ENCODE measurements around the gene ADRM1.

ADRM1 gene

DNA sequence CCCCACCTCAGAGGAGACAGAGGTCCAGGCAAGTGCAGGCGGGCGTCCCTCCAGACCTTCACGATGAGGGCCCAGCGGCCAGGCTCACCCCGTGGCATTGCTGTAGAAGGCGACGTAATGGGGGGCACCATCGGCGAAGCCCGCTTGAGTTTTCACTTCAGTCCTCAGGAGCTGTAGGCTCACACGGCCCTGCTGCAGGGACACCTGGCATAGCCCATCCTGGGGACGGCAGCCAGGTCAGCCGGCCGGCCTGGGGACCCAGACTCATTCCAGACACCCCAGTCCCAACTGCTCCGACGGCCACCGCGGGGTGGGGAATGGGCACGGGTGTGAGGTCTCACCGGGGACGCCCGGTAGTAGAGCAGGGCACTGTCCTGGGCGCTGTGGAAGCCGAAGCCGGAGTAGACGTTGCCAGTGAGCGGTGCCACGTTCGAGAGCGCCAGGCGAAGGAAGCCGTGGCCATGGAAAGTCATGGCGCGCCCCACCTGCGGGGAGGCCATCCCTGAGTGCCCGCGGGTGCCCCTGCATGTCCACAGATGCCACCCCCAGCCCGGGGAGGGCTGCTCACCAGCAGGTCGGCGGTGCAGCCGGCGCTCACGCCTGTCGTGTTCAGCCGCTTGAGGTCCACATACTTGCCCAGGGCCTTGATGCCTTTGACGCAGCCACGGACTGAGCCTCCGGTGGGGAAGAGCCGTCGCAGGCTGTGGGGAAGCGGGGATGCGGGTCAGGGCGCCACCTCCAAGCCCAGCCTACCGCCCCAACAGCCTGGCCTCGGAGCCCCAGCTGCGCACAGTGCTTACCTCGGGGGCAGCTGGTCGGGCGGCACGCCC lies 9.2 kb downstream of the ADRM1 start:
- DNase-seq (ENCODE audit: low spot score) = no peak

DNA sequence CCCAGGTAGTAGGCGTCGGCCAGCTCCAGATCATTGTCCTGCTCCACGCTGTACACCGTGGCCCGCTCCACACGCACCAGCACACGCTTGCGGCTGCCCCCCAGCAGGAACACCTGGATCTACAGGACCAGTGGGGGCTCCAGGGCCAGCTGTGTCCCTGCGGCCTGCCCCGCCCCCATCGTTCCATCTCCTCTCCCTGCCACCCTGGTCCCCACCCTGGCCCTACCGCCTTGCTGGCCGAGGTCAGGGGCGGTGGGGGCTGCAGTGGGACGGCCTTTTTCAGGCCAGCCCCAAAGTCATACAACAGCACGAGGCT lies 9.8 kb downstream of the ADRM1 start:
- no peak for DNase-seq (ENCODE audit: low spot score)

DNA sequence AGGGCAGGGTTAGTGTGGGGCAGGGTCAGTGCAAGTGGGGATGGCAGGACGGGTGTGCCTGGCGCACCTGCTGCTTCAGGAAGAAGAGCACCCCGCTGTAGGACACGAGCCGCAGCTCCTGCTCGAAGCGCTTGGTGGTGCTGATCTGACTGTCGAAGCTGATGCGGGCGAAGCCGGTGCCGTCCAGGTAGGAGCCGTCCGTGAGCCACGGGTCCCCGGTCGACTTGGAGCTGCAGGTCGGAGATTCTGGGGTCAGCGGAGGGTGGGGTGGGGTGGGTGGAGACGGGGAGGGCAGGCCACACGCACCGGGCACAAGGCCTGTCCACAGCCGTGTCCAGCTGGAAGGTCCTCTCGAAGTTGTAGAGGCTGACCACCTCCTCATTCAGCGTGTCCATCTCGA lies 10.2 kb downstream of the ADRM1 start:
- DNase-seq (ENCODE audit: low spot score) = no peak

DNA sequence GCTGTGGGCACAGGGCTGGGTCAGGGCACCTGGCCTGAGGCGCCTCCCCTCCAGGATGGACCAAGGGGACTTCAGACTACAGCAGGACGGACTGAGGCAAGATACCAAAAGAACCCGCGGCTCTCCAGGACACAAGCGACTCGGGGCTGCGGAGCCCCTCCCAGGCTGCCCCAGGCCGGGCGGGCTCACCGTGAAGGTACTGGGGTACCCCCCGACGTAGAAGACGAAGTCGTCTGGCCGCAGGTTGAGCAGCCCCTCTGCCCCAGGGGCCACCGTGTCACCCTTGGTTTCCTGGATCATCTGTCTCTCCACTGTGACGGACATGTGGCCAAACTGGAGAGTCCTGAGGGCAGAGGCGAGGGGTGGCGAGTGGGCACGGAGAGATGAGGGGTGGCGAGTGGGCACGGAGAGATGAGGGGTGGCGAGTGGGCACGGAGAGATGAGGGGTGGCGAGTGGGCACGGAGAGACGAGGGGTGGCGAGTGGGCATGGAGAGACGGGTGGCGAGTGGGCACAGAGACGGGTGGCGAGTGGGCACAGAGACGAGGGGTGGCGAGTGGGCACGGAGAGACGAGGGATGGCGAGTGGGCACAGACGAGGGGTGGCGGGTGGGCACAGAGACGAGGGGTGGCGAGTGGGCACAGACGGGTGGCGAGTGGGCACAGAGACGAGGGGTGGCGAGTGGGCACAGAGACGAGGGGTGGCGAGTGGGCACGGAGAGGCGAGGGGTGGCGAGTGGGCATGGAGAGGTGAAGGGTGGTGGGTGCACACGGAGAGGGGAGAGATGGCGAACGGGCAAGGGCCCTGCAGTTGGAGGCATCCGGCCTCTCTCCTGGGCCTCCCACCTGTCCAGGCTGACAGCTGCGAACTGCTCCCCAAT lies 10.9 kb downstream of the ADRM1 start:
- no peak for DNase-seq (ENCODE audit: low spot score)

DNA sequence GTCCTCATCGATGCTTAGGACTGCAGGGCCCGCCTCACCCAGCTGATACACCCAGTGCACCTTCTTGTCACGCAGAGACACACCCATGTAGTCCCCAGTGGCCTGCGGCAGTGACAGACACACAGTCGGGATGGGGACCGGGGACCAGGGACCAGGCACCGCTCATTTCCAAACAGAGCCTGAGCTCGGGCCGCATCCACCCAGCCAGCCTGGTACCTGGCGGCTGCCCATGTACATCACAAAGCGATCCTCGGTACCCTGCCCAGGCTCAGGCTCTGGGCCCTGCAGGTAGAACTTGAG lies 11.5 kb downstream of the ADRM1 start:
- no peak for DNase-seq (ENCODE audit: low spot score)

DNA sequence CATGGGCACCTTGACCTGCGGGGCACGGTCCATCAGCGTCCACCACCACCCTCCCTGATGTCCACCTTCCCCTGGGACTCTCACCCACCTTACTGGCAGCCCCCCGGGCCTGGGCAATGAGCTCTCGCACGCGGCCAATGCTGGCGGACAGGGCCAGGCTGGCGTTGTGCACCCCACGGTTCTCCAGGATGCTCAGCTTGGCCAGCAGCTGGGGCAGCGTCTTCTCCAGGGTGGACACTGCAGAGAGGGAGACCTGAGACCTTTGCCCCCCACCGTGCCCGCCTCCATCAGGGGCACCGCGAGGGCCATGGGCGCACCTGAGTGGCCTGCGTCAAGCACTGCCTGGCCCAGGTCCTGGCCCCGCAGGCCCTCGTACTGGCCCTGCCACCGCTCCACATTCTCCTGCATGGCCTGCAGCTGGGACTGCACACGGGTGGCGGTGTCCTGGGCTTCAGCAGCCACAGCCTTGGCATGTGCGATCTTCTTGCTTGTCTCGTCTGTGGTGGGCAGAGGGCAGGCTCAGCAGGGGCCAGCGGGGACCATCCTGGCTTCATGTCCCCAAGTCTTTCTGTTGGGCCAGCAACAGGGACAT lies 12.0 kb downstream of the ADRM1 start:
- no peak for DNase-seq (ENCODE audit: low spot score)

DNA sequence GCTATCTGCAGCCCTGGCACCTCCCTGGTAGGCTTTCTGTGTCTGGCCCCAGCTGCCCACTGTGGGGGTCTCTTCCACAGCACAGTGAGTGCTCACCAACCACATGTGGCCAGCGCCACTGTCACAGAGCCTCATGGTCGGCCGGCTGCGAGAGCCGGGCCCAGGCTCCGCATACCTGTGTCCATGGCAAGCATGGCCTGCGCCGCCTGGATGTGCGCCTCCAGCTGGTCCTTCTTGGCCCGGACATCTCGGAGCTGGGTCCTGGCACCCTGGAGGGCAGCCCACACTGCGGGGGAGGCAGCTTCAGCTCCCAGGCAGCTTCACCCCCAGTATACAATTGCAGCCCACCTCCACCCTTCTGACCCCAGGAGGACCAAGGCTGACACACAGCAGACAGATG lies 13.0 kb downstream of the ADRM1 start:
- DNase-seq (ENCODE audit: low spot score) = no peak

DNA sequence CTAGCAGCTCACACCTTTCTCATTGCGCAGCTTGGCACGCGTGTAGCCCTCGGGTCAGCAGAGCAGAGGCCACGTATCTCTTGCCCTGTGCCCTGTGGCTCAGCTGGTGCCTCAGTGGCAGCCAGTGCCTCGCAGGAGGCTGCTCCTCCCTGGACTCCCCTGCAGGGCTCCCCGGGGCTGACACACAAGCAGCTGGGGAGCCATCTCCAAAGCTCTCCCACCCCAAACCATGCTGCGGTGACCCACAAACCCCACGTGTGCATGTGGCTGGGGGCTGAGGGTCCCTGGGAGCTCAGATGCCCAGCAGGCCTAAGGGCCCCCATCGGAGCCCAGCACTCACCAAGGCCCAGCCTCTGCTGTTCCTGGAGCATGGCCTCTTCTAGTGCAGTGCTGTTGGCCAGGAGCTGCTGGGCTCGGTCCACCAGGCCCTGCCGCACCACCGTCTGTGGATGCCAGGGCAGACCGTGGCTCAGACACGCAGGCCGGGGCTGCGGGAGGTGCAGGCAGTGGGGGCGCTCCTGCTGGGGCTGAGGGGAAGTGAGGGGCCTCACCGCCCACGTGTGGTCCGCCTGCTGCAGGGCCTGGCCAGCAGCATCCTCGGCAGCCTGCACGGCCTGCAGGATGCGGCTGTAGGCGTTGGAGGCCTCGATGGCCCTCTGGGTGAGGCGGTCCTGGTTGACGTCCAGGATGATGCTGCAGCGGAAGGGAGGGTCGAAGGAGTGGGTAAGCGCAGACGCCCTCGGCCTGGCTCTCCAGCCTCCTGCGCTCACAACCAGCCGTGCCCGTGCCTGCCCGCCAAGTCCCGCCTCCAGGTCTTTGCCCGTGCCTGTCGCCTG lies 13.8 kb downstream of the ADRM1 start:
- no peak for DNase-seq (ENCODE audit: low spot score)

DNA sequence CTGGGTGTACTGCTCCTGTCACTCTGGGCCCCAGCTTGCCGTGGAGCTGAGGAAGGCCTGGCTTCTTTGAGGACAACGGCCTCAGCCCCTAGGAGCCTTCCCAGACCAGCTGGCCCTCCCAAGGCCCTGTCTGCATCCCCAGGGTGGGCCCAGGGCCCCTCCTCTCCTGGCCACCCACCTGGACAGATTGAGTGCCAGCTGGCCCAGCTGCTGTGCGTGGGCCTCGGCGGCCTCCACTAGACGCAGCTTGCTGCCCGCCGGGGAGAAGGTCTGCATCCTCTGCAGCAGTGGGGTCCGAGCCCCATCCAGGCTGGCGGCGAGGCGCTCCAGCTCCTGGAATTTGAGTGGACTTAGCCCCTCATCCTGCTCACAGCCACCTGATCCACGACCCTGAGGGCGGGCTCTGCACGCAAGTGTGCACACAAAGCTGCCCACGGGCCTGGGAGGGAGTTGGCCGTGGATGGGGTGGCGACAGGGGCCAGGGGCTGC lies 14.4 kb downstream of the ADRM1 start:
- DNase-seq (ENCODE audit: low spot score) = no peak

DNA sequence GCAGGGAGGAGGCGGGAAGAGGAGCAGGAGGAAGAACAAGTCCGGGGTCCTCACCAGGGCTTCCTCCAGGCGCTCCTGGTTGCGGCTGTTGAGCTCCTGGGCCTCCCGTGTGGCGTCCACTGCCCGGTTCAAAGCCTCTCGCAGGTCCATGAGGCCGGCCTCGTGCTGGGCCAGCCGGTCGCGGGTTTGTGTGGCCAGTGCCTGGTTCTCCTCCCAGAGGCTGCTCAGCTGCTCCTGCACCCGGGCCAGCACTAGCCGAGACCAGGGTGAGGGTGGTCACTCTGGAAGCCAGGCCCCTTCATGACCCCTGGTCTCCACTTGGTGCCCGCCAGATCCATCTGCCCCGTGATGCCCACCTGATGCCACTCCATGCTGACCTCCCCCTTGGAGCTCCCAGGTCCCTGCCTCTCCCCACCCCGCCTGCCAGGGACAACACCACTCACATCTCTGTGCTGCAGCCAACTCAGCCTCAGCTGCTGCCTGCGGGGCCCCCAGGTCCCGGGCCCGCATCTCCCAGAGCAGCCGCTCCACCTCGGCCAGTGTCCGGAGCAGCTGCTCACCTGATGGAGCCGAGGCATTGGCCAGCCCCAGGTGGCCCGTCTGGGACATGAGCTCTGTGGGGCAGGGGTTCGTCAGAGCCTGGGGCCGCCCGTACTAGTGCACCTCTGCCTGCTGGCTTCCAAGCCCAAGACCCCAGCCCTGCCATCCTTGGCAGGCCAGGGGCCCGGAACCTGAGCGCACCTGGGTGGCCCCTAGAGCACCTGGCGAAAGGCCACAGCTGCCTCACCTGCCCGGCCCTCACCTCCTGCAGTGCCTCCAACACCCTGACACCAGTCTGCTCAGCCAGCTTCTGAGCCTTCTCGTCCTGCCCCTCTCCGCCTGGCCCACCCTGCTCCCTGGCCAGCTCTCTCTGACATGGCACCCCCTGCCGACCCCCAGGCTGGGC lies 15.9 kb downstream of the ADRM1 start:
- DNase-seq (ENCODE audit: low spot score) = no peak

DNA sequence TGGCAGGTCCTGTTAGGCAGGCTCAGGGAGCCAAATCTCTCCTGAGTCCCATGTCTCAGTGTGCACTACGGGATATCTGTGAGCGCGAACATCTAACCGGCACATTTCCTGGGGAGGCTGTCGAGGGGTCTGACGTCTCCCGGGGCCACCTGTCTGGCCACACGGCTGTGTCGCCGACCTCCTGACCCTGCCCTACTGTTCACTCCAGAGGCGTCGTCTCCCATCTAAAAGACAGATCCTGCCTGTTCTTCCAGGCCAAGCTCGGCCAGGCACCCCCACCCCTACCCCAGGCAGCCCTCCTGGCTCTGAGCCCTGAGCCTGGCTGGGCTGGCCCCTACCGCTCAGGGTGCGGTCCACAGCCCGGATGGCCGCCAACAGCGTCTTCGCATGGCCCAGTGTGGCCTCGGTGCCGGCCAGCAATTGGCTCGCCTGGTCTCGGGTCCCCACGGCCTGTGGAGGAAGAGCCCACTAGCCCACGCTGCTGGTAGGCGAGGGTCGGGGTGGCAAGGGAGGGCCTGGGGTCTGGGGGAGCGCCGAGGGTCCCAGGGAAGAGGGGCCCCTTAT lies 16.6 kb downstream of the ADRM1 start:
- no peak for DNase-seq (ENCODE audit: low spot score)

DNA sequence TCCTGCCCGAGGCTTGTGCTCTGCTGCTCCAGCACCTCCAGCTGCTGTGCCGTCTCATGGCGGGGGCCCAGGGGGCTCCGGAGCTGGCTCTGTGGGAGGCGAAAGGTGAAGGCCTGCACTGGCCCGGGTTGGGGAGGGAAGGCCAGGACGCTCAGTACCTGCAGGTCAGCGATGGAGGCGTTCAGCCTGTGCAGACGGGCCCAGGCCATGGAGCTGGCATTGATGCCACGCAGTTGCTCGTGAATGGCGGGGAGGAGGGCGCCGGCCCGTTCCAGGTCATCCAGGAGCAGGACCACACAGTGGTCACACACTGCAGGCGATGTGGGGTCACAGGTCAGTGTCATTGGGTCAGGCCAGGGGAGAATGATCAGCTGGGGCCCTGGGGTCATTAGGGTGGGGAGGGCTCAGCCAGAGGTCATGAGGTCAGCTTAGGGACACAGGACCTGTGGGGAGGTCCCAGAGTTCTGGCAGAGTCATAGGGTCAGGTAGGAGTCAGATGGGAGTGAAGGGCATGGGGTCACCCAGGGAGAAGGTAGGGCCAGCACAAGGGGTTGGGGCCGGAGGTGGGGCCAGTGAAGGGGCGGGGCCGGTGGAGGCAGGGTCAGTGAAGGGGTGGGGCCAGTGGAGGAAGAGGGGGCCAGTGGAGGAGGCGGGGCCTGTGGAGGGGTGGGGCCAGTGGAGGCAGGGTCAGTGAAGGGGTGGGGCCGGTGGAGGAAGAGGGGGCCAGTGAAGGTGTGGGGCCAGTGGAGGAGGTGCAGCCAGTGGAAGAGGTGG lies 18.0 kb downstream of the ADRM1 start:
- no peak for DNase-seq (ENCODE audit: low spot score)

DNA sequence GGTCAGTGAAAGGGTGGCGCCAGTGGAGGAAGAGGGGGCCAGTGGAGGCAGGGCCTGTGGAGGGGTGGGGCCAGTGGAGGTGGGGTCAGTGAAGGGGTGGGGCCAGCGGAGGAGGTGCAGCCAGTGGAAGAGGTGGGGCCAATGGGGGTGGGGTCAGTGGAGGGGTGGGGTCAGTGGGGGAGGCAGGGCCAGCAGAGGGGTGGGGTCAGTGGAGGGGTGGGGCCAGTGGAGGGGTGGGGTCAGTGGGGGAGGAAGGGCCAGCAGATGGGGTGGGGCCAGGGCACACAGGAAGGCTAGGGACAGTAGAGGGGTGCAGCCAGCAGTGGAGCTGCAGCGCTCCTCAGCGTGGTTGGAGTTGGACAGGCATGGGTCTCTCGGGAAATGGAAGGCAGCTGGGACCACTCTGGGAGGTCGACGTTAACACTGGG lies 18.7 kb downstream of the ADRM1 start:
- DNase-seq (ENCODE audit: low spot score) = no peak

DNA sequence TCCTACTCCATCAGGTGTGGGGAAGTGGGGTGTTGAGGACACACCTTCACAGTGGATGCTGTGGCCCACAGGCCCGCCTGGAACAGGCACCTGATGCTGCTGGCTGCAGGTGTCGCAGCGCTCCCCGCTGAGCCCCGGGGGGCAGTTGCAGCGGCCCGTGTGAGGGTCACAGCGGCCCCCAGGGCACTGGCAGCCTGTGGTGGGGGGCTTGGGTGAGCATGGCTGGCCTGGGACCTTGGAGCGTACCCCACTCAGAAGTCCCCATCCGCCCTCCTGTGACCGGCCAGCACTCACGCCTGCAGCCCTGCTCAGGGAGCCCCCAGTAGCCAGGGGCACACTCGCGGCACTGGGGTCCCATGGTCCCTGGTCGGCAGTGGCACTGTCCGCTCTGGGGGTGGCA lies 19.2 kb downstream of the ADRM1 start:
- DNase-seq (ENCODE audit: low spot score) = no peak

DNA sequence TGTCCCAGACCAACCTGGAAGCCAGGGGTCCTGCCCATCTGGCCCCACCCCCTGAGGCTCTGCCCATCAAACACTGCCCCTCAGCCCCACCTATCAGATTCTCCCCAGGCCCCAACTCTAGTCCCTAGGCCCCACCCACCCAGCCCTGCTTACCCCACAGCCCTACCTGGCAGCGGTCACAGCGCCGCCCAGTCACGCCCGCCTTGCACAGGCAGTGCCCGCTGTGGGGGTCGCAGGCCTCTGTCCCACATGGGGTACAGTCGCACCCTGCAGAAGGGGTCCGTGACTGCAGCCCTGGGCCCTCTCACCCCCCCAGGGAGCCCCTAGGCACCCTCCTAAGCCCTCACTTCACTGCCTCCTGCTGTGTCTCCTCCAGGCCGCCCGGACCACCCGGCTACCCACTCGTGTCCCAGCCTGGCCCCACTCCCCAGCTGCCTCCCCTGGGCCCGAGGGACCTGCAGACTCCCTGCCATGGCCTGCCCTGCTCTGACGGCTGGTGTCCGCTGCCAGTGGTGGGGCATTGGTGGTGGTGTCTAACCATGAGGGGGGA lies 19.8 kb downstream of the ADRM1 start:
- DNase-seq (ENCODE audit: low spot score) = no peak

DNA sequence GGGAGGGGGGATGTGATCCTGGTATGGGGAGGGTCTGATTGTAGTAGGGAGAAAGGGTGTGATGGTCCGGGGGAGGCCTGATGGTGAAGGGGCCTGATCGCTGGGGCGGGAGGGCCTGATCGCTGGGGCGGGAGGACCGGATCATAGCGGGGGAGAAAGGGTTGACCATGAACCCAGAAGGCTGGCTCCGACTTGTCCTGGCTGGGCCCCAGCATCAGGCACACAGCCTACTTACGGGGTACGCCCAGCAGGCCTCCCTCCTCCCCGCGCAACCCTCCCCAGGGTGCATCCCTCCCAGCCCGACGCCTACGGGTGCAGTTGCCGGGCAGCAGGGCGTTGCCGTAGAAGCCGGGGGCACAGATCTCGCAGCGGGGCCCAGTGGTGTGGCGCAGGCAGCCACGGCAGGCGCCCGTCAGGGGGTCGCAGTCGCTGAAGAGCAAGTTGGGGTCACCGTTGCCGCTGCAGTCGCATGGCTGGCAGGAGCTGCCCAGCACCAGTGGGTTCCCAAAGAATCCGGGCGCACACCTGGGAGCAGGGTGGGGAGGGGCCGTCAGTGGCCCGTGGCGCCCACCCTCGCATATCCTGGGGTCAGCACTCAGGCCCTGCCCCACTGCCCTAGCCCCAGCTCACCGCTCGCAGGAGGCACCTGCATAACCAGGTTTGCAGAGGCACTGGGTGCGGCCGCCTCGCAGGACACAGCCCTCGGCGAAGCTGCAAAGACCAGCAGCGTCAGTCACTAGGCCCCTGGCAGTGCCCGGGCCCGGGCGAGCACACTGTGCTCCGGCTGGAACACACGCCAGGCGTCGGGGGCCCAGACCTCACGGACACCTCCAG lies 20.6 kb downstream of the ADRM1 start:
- no peak for DNase-seq (ENCODE audit: low spot score)

DNA sequence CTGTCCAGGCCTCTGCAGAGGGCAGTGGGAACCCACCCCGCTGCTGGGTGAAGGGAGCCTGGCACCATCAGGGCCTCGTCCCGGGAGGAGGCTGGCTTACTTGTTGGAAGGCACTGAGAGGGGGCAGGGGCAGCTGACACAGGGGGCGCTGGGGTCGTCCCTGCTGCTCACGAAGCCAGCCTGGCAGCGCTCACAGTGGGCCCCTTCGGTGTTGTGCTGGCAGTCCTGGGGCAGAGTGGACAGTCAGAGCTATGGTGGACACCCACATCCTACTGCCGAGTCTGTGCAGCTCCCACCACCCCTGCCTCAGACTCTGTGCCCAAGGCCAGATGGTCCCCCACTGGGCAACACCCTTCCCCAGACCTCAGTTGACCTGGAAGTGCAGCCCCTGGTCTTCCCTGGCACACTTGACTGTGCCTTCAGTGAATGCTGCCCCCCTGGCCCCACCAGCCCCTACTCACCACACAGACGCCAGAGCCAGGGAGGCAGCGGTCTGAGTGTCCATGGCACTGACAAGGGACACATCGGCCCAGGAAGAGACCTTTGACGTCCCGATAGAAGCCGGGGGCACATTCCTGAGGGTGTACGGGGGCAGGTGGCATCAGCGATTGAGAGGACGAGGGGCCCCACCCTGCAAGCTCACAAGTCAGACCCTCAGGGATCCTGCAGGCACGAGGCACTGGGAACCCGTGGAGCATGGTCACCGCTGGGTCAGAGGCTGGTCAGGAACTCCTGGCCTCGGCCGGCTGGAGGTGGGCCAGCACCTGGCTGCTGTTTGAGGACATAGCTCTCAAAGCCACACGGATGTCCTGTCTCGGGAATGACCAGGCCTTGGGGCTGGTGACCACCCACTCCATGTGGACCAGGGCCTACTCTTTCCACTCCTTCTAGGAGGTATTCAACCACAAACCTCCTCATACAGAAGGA lies 21.4 kb downstream of the ADRM1 start:
- no peak for DNase-seq (ENCODE audit: low spot score)
